IMR-90 (cell line): ENCODE measurements around the gene TEAD2. TPM values are rescaled to one million over a fixed set of nuclear protein-coding genes. Genes with fewer than 3 reads are reported as not detected.

Source experiments
- ATAC-seq: fragments of 200-7000 bp; cut with Tn5 transposase; 2 replicates; pipeline ENCODE4 v1.9.1; 2020; ENCODE audit warnings: low read depth, mild to moderate bottlenecking, moderate library complexity
- BruUV-seq: library from RNA; stranded (reverse); fragments of 400-500 nt; replicated peaks from 2 replicates; lab custom pipeline; 2021; lab: Mats Ljungman, UMichigan
- CTCF ChIA-PET: fragments of 300-600 bp; formaldehyde crosslinking; extraction: SDS; loops from one replicate; lab custom pipeline; 2021; ENCODE audit warnings: antibody characterized with exemption; lab: Yijun Ruan, JAX
- POLR2A ChIA-PET: fragments of 300-600 bp; sonication (Branson Sonifier 250); formaldehyde crosslinking; loops from one replicate; lab custom pipeline; 2022; ENCODE audit warnings: antibody characterized with exemption; ENCODE audit not compliant: unreplicated experiment; lab: Charles Lee
- DNase-seq: peaks from one replicate; pipeline ENCODE4 v3.0.0; 2013
- H2AFZ ChIP-seq: replicated peaks from 2 replicates; pipeline ENCODE3; 2013; ENCODE audit warnings: low read length, mild to moderate bottlenecking; ENCODE audit not compliant: poor library complexity
- H2AK5ac ChIP-seq: 2 replicates; pipeline ENCODE4 v1.6.1; 2013; ENCODE audit warnings: low read depth, low read length, inconsistent platforms
- H2AK9ac ChIP-seq: replicated peaks from 2 replicates; pipeline ENCODE3; 2013; ENCODE audit warnings: mild to moderate bottlenecking, low read depth, low read length, moderate library complexity; ENCODE audit not compliant: poor library complexity
- H2BK120ac ChIP-seq: 2 replicates; pipeline ENCODE4 v1.6.1; 2013; ENCODE audit warnings: low read depth, low read length, inconsistent platforms
- H2BK15ac ChIP-seq: 3 replicates; pipeline ENCODE4 v1.6.1; 2013; ENCODE audit warnings: low read depth, low read length, inconsistent platforms
- H2BK20ac ChIP-seq: 2 replicates; pipeline ENCODE4 v1.6.1; 2013; ENCODE audit warnings: low read depth, mild to moderate bottlenecking, inconsistent platforms, low read length, moderate library complexity
- H2BK5ac ChIP-seq: 2 replicates; pipeline ENCODE4 v1.6.1; 2013; ENCODE audit warnings: mild to moderate bottlenecking, low read depth, low read length, inconsistent platforms; ENCODE audit not compliant: poor library complexity, severe bottlenecking
- H3K14ac ChIP-seq: replicated peaks from 2 replicates; pipeline ENCODE4 v1.6.1; 2013; ENCODE audit warnings: low read depth, low read length, inconsistent platforms
- H3K18ac ChIP-seq: 2 replicates; pipeline ENCODE4 v1.6.1; 2013; ENCODE audit warnings: low read depth, low read length, control low read depth
- H3K23ac ChIP-seq: 2 replicates; pipeline ENCODE4 v1.6.1; 2013; ENCODE audit warnings: low read depth, low read length, inconsistent platforms
- H3K27ac ChIP-seq: 2 replicates; pipeline ENCODE4 v1.5.1; 2013; ENCODE audit warnings: mild to moderate bottlenecking, control low read depth, low read length; ENCODE audit not compliant: insufficient read depth
- H3K27me3 ChIP-seq: 2 replicates; pipeline ENCODE4 v1.6.1; 2013; ENCODE audit warnings: low read length; ENCODE audit not compliant: control insufficient read depth, insufficient read depth
- H3K36me3 ChIP-seq: 2 replicates; pipeline ENCODE4 v1.6.1; 2013; ENCODE audit warnings: low read length, mixed read lengths; ENCODE audit not compliant: control insufficient read depth, insufficient read depth
- H3K4ac ChIP-seq: 2 replicates; pipeline ENCODE4 v1.6.1; 2013; ENCODE audit warnings: low read depth, low read length, inconsistent platforms
- H3K4me1 ChIP-seq: 2 replicates; pipeline ENCODE4 v1.6.1; 2013; ENCODE audit warnings: low read length, mixed read lengths; ENCODE audit not compliant: control insufficient read depth, insufficient read depth
- H3K4me2 ChIP-seq: 2 replicates; pipeline ENCODE4 v1.6.1; 2013; ENCODE audit warnings: low read depth, mild to moderate bottlenecking, control low read depth, low read length, moderate library complexity
- H3K4me3 ChIP-seq: 2 replicates; pipeline ENCODE4 v1.5.1; 2013; ENCODE audit warnings: low read depth, mild to moderate bottlenecking, control low read depth, low read length, moderate library complexity; ENCODE audit not compliant: insufficient read depth
- H3K56ac ChIP-seq: 2 replicates; pipeline ENCODE4 v1.6.1; 2013; ENCODE audit warnings: low read length, inconsistent platforms; ENCODE audit not compliant: insufficient read depth; ENCODE audit errors: extremely low read depth
- H3K79me1 ChIP-seq, 2 experiments: 2 replicates each; pipeline ENCODE4 v1.6.1; 2013; ENCODE audit warnings: low read length in 2 of 2, inconsistent platforms in 1 of 2, low read depth in 1 of 2
- H3K9ac ChIP-seq: 2 replicates; pipeline ENCODE4 v1.6.1; 2013; ENCODE audit warnings: low read depth, low read length, control low read depth
- H3K9me1 ChIP-seq: 2 replicates; pipeline ENCODE4 v1.6.1; 2013; ENCODE audit warnings: low read length, inconsistent platforms; ENCODE audit not compliant: insufficient read depth
- H3K9me3 ChIP-seq: 2 replicates; pipeline ENCODE4 v1.6.1; 2013; ENCODE audit warnings: low read length; ENCODE audit not compliant: control insufficient read depth, insufficient read depth
- H4K20me1 ChIP-seq: 2 replicates; pipeline ENCODE4 v1.6.1; 2013; ENCODE audit warnings: low read length, inconsistent platforms; ENCODE audit not compliant: insufficient read depth
- H4K5ac ChIP-seq: 2 replicates; pipeline ENCODE4 v1.6.1; 2013; ENCODE audit warnings: mild to moderate bottlenecking, low read depth, low read length, control low read depth
- H4K8ac ChIP-seq, 2 experiments: 2 replicates each; pipeline ENCODE4 v1.6.1; 2013; ENCODE audit warnings: low read depth in 2 of 2, low read length in 2 of 2, control low read depth in 1 of 2, inconsistent platforms in 1 of 2
- H4K91ac ChIP-seq: 2 replicates; pipeline ENCODE4 v1.6.1; 2013; ENCODE audit warnings: low read depth, low read length, inconsistent platforms; ENCODE audit not compliant: insufficient read depth
- BHLHE40 ChIP-seq: fragments of 150-350 bp; IDR thresholded peaks from 2 replicates; pipeline ENCODE4 v1.6.1; 2016; ENCODE audit warnings: mild to moderate bottlenecking, low read depth, low read length
- CEBPB ChIP-seq: IDR thresholded peaks from 2 replicates; pipeline ENCODE4 v1.6.1; 2012; ENCODE audit warnings: low read depth, low read length, improper control_type of control experiment
- CHD1 ChIP-seq: IDR thresholded peaks from 2 replicates; pipeline ENCODE4 v1.6.1; 2012; ENCODE audit warnings: low read depth, low read length, improper control_type of control experiment
- ELK1 ChIP-seq: fragments of 150-350 bp; IDR thresholded peaks from 2 replicates; pipeline ENCODE4 v1.6.1; 2016; ENCODE audit warnings: low read depth, mild to moderate bottlenecking, low read length, moderate library complexity, borderline replicate concordance
- FOS ChIP-seq: fragments of 150-350 bp; IDR thresholded peaks from 2 replicates; pipeline ENCODE4 v1.6.1; 2016; ENCODE audit warnings: low read depth, low read length
- MAFK ChIP-seq: IDR thresholded peaks from 2 replicates; pipeline ENCODE4 v1.6.1; 2012; ENCODE audit warnings: low read depth, low read length, improper control_type of control experiment
- MAZ ChIP-seq: IDR thresholded peaks from 2 replicates; pipeline ENCODE4 v1.6.1; 2012; ENCODE audit warnings: low read depth, mild to moderate bottlenecking, low read length, improper control_type of control experiment, moderate library complexity, borderline replicate concordance
- MXI1 ChIP-seq: IDR thresholded peaks from 2 replicates; pipeline ENCODE4 v1.6.1; 2012; ENCODE audit warnings: low read depth, mild to moderate bottlenecking, low read length, moderate library complexity, borderline replicate concordance
- NFE2L2 ChIP-seq: fragments of 150-350 bp; IDR thresholded peaks from 2 replicates; pipeline ENCODE4 v1.6.1; 2016; ENCODE audit warnings: low read depth, mild to moderate bottlenecking, low read length
- POLR2A ChIP-seq: IDR thresholded peaks from 2 replicates; pipeline ENCODE4 v1.6.1; 2012; ENCODE audit warnings: mild to moderate bottlenecking, low read depth, low read length
- RAD21 ChIP-seq: IDR thresholded peaks from 2 replicates; pipeline ENCODE4 v1.6.1; 2012; ENCODE audit warnings: low read length, improper control_type of control experiment
- RCOR1 ChIP-seq: IDR thresholded peaks from 2 replicates; pipeline ENCODE4 v1.6.1; 2012; ENCODE audit warnings: mild to moderate bottlenecking, low read length, improper control_type of control experiment; ENCODE audit not compliant: insufficient replicate concordance
- RFX5 ChIP-seq: IDR thresholded peaks from 2 replicates; pipeline ENCODE4 v1.8.0; 2012; ENCODE audit warnings: low read depth, mild to moderate bottlenecking, low read length, moderate library complexity
- SMC3 ChIP-seq: fragments of 150-350 bp; IDR thresholded peaks from 2 replicates; pipeline ENCODE4 v1.6.1; 2016; ENCODE audit warnings: low read depth, mild to moderate bottlenecking, antibody characterized with exemption, low read length, moderate library complexity
- WGBS, 2 experiments: methylation state at CpG; one replicate each; pipeline versions ENCODE4 v1.1.5 to v1.1.7; 2013; ENCODE audit warnings: missing lambda C conversion rate in 2 of 2; ENCODE audit not compliant: insufficient read length in 1 of 2; ENCODE audit errors: extremely low coverage in 2 of 2; 5-methylcytosine and 5-hydroxymethylcytosine counted together
- dilution Hi-C: fragments of 300-500 bp; cut with HindIII; formaldehyde crosslinking; loops from one replicate; pipeline ENCODE4 v1.14.3; 2018; ENCODE audit warnings: low sequenced_read_pairs; ENCODE audit not compliant: unreplicated experiment
- in situ Hi-C: fragments of 300-500 bp; cut with MboI; formaldehyde crosslinking; loops from 3 replicates; pipeline ENCODE4 v1.14.3; 2019; ENCODE audit warnings: low sequenced_read_pairs, inconsistent platforms, mixed read lengths
- intact Hi-C: fragments of 100-400 bp; cut with micrococcal nuclease; formaldehyde crosslinking; loops from 2 replicates; pipeline ENCODE4 v1.10.0; 2022
- polyA plus RNA-seq, 3 experiments: library from polyadenylated mRNA; depleted of rRNA; stranded (reverse); fragments of >200 nt; gene quantifications; 2 replicates each; pipeline ENCODE4 v1.2.3, GENCODE V29; 2012; ENCODE audit warnings: low replicate concordance in 1 of 3
- total RNA-seq: library from RNA; depleted of rRNA; stranded (reverse); fragments of >200 nt; gene quantifications from 2 replicates; pipeline ENCODE4 v1.2.3, GENCODE V29; 2012
- TF ChIP-seq, protein P1 (sequence below): fragments of 150-350 bp; IDR thresholded peaks from 2 replicates; pipeline ENCODE4 v1.6.1; 2017; ENCODE audit warnings: mild to moderate bottlenecking, antibody characterized with exemption, low read length, low read depth
- TF ChIP-seq, protein P2 (sequence below): conservative IDR thresholded peaks from 2 replicates; pipeline ENCODE4 v1.5.1; 2012; ENCODE audit warnings: mild to moderate bottlenecking, low read depth, low read length, improper control_type of control experiment

Gene TEAD2
- total and polyA plus RNA-seq, 2 of the 4 experiments (the other 2 are of a cell fraction) = 30.8 to 33.6 TPM

- Histone ChIP-seq H2AK9ac (no peak overlapping the region), H2BK15ac (no peak overlapping the region), H4K8ac (no peak overlapping the region), H2BK20ac (no peak overlapping the region), H3K4me2 (no peak overlapping the region), H3K18ac (no peak overlapping the region), H3K4me3 (no peak overlapping the region), H3K56ac (no peak overlapping the region), H3K9me3 (no peaks in the 10 kb centered on the region), H3K9me1 (no peaks in the 10 kb centered on the region), H3K27me3 (no peaks in the 10 kb centered on the region), H3K36me3 (no peaks in the 10 kb centered on the region), H3K27ac (no peak overlapping the region), H3K14ac (0 out of 2 replicates have a peak overlapping the region, but pooled peaks have one; percentile 21), H3K23ac (no peak overlapping the region), H2BK5ac (no peak overlapping the region), H4K91ac (no peak overlapping the region), H3K79me1 (no peaks in the 10 kb centered on the region), H2AK5ac (no peak overlapping the region), H3K9ac (no peak overlapping the region), H3K4me1 (no peaks in the 10 kb centered on the region), H2BK120ac (no peak overlapping the region), H4K20me1 (no peaks in the 10 kb centered on the region), H2AFZ (no peak overlapping the region), H4K5ac (no peak overlapping the region), H3K4ac (no peak overlapping the region)
- in situ Hi-C loops (no loop called here), dilution Hi-C loops (no loop called here), intact Hi-C loops (loop anchor here (2.0 kb wide), 1 partner anchor 27 kb away; no protein-coding TSS in a partner anchor)
- TF ChIP-seq FOS (no peak), RFX5 (no peak), BHLHE40 (no peak), MAFK (no peak), POLR2A (no peak), ELK1 (no peak), CHD1 (no peak), SMC3 (no peak), MAZ (no peak), RCOR1 (no peak), MXI1 (no peak), NFE2L2 (no peak), RAD21 (no peak), CEBPB (no peak)
- TF ChIP-seq, protein P1, sequence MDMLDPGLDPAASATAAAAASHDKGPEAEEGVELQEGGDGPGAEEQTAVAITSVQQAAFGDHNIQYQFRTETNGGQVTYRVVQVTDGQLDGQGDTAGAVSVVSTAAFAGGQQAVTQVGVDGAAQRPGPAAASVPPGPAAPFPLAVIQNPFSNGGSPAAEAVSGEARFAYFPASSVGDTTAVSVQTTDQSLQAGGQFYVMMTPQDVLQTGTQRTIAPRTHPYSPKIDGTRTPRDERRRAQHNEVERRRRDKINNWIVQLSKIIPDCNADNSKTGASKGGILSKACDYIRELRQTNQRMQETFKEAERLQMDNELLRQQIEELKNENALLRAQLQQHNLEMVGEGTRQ = no peak
- TF ChIP-seq, protein P2, sequence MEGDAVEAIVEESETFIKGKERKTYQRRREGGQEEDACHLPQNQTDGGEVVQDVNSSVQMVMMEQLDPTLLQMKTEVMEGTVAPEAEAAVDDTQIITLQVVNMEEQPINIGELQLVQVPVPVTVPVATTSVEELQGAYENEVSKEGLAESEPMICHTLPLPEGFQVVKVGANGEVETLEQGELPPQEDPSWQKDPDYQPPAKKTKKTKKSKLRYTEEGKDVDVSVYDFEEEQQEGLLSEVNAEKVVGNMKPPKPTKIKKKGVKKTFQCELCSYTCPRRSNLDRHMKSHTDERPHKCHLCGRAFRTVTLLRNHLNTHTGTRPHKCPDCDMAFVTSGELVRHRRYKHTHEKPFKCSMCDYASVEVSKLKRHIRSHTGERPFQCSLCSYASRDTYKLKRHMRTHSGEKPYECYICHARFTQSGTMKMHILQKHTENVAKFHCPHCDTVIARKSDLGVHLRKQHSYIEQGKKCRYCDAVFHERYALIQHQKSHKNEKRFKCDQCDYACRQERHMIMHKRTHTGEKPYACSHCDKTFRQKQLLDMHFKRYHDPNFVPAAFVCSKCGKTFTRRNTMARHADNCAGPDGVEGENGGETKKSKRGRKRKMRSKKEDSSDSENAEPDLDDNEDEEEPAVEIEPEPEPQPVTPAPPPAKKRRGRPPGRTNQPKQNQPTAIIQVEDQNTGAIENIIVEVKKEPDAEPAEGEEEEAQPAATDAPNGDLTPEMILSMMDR = no peak
- ATAC-seq = peak; percentile 88
- ChIA-PET CTCF (no interaction called here), POLR2A (no interaction called here)
- WGBS, 2 experiments = no CpG with 5 or more reads among the region's 3 CpGs
- no TSS peak for BruUV-seq
- DNase-seq = peak; percentile 79
Observed at GRCh38 chr19:49297403-49297802, 64.8 kb downstream of the TEAD2 start.
